LHCN-M2 (cell line): ENCODE measurements around the gene FCRLB. TPM values are rescaled to one million over a fixed set of nuclear protein-coding genes. Genes with fewer than 3 reads are reported as not detected.
"Not testable (repeated sequence)": the region's sequence is repeated elsewhere in the genome, so short reads cannot be mapped to it uniquely, and the experiment has no call there.

ENCODE experiments used
- DNase-seq: peaks from one replicate; pipeline ENCODE4 v3.0.0-alpha.2; 2012; ENCODE audit warnings: low read depth
- polyA plus RNA-seq: library from polyadenylated mRNA; unstranded; fragments of >200 nt; gene quantifications from one replicate; pipeline ENCODE4 v1.2.1, GENCODE V29; 2012; ENCODE audit warnings: missing spikeins
- total RNA-seq: library from RNA; depleted of rRNA; stranded (reverse); fragments of >200 nt; gene quantifications from 2 replicates; pipeline ENCODE4 v1.2.3, GENCODE V29; 2014; rRNA removed

Gene FCRLB, protein sequence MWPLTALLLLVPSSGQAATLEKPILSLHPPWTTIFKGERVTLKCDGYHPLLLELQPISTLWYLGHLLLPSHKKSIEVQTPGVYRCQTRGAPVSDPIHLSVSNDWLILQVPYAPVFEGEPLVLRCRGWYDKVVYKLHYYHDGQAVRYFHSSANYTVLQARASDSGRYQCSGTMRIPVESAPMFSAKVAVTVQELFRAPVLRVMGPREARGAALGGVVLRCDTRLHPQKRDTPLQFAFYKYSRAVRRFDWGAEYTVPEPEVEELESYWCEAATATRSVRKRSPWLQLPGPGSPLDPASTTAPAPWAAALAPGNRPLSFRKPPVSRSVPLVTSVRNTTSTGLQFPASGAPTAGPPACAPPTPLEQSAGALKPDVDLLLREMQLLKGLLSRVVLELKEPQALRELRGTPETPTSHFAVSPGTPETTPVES
- 0.64 and 0.75 TPM in 2 replicates for total RNA-seq
- 0.30 TPM for polyA plus RNA-seq

DNA sequence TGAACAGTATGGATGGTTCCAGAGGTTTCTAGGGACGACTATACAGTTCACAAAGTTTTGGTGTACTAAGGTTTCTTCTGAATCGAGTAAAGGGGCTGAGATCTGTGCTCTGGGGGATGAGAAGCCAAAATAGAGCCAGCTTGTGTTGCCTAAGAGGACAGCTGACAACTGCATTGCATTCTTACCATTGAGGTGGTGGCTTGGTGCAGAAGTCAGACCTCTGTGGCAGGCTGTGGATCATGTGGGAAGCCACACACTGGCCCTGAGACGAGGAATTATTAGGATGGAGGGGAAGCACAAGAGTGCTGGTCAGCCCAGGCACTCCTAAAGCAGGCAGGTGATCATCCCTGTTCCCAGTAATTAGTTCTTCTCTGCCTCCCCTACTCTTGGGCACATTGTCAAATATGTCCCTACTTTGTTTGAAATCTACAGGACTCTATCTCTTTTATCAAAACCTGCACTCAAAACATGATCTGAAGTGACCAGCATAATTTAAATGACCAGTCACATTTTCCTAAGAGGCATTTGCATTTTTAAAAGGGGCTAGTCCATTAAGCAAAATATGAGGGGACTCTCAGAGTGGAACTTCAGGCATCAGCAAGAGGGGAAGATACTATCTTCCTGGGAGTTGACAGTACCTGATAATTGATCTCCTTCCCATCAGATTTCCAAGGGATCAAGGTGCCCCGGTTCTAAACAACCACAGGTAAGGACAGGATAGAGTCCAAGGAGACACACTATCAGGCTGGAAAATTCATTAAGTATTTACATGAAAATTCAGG, at the start of gene FCRLB:
Gene FCRLB (plus strand): TSS at position 589 of the 782 bp plus-strand sequence. CDS start 1,129 bp downstream, outside the sequence.
- DNase-seq = no peak

DNA sequence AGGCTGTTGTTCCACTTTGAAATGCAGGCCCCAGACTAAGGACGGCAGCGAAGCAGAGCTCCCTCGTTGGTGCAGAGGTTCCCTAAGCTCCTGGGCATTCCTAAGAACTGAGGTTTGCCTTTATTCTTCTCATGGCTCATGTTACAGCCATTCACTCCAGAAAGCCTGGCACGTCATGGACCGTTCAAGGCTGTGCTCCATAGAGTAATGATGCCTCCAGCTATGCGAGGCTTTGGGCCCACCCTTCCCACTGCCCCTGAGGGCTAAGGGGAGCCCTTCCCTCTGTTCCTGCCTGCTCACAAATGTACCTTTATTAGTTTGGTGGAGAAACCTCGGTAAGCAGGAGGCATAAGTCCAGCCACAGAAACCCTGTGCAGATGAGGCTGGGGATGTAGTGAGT, 47.9 kb upstream of the FCRLB start:
- not testable (repeated sequence) for DNase-seq

DNA sequence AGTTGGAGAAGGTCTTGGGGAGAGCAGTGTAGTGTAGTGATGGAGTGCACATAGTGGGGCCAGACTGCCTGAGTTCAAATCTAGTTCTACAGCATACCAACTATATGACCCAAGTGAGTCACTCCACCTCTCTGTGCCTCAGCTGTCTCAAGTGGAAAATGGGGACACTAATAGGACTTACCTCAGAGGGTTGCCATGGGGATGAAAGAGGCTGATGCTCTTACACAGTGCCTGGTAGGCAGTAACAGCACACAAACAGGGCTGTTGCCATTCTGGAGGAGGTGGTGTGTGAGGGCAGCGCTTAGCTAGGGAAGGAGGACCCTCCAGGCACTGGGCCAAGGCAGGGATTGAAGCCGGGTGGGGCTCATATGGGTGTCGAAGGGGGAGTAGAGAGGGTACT, 46.9 kb upstream of the FCRLB start:
- DNase-seq = not testable (repeated sequence)

DNA sequence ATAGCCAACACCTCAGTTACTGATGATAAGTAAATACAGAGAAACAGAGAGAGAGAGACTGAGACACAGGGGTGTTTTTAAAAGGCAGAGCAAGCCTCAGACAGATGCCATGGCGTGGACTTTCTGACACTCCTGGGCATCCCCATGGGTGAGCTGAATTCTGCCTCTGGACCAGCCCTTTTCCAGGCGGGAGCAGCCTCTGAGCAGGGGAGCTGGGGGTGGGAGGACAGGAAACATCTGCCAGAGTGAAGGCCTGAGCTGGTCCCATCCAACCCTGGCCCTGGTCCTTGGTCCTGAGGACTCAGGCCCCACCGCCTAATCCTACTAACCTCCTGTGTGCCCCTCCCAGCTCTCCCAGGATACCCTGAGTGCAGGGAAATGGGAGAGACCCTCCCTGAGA, 46.4 kb upstream of the FCRLB start:
- DNase-seq = not testable (repeated sequence)

DNA sequence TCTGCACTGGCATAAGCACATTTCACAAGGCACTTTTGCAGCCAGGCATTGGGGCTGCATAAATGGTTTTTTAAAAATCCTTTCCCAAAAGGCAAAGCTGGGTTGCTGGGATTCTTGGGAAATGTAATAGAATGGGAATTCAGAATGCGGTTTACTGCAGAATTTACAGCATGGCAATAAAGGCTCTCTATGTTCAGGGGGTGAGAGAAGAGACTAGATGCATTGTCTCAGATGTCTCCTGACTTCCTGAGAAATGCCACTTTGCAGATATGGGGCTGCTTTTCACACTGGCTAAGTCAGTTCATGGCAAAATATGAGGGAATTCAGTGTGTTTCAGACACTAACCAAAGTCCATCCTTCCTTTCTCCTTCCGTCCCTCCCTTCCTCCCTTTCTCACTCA, 44.9 kb upstream of the FCRLB start:
- no peak for DNase-seq

DNA sequence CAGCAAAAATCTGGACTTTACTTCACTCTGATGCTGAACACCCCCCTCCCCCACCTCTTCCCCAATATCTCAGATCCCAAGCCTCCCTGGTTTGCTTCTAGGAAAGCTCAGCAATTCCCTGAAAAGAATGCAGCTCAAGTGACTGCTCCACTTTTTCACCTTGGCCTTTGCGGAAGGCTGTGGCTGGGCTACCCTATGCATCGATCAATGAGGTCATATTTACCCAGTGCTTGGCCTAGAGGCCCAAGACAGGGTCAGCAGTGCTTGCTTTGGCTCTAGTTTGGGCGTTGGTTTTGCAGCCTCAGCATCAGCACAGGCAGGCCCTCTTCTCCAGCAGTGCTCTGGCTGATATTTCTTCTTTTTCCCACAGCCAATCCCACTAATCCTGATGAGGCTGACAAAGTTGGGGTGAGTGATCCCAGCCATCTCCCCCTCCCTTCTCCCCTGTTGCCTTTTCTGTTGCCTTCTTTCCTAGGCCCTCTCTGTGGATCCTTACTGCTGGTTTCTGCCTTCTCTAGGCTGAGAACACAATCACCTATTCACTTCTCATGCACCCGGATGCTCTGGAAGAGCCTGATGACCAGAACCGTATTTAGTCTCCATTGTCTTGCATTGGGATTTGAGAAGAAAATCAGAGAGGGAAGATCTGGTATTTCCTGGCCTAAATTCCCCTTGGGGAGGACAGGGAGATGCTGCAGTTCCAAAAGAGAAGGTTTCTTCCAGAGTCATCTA, 44.2 kb upstream of the FCRLB start:
- no peak for DNase-seq

DNA sequence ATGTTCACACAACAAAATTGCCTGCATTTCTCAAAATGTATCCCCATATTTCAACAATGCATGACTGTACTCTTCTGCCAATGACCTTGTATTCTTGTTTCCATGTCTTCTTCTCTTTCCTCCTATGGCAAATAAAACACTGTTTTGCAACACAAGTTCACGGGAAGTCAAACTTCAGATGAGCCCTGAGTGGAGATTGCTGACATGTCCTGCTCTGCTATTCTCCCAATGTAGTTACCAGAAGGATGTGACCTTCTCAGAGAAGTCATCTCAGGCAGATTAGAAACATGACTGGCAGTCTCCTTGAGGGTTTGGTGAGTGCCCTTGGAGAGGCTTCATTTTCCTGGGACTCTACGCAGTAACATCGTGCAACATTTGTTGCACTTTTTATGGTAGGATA, 42.8 kb upstream of the FCRLB start:
- DNase-seq = no peak

DNA sequence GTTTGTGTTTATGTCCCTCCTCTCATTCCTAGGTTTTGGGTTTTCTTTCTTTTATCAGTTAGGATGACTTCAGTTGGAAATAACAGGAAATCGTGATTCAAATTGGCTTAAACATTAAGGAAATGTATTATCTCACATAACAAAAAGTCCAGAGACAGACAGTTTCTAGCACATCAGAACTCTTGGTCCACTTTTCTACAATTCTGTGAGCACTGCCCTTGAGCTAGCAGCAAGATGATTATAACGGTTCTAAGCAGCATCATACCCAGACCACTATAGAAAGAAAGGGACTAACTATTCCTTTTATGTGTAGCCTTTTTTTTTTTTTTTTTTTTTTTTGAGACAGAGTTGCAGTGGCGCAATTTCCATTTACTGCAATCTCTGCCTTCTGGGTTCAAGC, 39.5 kb upstream of the FCRLB start:
- no peak for DNase-seq

DNA sequence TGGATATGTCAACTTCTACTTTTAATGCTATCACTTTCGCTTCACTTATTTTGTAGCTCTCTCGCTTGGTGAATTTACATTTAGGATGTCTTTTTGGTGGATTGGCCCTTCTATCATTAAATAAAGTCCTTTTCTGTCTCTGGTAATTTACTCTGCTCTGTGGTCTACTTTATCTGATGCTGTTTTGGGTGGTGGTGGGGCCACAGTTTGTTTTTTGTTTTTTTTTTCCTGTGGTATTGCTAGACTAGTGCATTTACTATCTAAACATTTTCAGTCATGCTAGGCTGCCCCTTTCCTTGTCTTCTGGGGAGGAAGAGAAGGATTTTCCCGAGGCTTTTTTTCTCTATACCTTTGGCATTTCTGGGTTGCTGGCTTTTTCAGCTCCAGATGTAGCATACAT, 32.4 kb upstream of the FCRLB start:
- no peak for DNase-seq

DNA sequence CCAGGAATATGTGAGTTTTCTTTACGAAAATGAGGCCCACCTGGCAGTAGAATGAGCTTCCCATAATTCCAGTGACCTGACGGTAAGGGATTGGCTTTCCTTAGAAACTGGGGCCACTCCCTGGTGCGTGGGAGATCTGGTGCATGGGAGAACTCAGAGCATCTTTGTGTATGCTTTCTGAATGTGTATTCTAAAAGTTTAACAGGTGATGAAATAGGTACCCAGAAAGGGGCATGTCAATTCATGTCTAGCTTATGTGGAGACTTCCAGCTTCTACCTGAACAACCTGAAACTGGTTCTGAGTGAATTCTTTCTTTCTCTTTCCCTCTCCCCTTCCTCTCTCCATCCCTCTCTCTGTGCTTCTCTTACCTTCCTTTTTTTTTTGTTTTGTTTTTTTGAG, 29.5 kb upstream of the FCRLB start:
- DNase-seq = no peak

DNA sequence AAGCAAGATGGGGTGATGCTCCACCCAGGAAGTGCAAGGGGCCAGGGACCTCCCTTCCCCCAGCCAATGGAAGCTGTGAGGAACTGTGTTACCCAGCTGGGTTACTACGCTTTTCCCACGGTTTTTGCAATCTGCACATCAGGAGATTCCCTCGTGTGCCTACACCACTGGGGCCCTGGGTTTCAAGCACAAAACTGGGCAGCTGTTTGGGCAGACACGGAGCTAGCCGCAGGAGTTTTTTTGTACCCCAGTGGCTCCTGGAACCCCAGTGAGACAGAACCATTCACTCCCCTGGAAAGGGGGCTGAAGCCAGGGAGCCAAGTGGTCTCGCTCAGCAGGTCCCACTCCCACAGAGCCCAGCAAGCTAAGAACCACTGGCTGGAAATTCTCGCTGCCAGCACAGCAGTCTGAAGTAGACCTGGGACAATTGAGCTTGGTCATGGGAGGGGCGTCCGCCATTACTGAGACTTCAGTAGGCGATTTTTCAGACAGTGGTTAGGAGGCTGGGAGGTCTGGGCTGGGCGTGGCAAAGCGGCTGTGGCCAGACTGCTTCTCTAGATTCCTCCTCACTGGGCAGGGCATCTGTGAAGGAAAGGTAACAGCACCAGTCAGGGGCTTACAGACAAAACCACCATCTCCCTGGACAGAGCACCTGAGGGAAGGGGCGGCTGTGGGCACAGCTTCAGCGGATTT, 28.2 kb upstream of the FCRLB start:
- DNase-seq = not testable (repeated sequence)

DNA sequence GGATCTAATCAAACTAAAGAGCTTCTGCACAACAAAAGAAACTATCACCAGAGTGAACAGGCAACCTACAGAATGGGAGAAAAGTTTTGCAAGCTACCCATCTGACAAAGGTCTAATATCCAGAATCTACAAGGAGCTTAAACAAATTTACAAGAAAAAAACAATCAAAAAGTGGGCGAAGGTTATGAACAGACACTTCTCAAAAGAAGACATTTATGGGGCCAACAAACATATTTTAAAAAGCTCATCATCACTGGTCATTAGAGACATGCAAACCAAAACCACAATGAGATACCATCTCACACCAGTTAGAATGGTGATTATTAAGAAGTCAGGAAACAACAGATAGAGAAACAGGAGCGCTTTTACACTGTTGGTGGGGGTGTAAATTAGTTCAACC, 23.0 kb upstream of the FCRLB start:
- DNase-seq = not testable (repeated sequence)

DNA sequence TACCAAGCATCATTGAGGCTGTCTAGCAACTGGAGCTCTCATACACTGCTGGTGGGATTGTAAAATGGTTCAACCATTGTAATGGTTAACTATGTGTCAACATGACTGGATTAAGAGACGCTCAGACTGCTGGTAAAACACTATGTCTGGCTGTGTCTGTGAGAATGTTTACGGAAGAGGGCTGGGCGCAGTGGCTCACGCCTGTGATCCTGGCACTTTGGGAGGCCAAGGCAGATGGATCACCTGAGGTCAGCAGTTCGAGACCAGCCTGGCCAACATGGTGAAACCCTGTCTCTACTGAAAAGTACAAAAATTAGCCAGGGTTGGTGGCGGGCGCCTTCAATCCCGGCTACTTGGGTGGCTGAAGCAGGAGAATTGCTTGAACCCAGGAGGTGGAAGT, 19.1 kb upstream of the FCRLB start:
- DNase-seq = no peak

DNA sequence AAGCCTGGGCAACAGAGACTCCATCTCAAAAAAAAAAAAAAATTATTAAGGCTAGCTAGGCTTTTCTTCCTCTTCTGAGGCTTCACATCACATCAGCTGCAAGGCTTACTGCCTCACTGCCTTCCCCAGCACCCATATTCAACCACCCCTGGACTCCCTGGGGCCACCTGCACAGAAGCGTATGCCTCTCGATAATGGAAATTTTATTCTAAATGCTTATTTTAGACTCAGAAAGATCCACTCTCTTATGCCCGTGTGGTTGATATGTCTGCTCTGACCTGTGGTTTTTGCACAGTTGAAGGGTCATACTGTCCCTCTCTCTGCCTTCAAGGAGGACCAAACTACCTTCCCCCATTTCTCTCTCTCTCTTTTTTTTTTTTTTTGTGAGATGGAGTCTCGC, 15.8 kb upstream of the FCRLB start:
- DNase-seq = no peak

DNA sequence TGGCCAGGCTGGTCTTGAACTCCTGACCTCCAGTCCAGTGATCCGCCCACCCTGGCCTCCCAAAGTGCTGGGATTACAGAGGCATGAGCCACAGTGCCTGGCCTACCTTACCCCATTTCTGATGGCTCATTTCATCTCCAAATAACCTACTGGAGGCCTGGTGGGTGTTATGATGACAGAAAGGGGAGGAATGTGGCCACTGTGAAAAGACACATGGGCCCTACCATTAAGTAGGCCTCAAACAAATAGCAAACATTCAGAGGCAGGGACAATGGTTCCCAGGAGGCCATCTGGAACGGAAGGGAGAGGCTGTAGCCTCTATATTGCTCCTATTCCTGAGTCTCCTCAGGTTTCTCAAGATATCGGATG, 15.2 kb upstream of the FCRLB start:
- DNase-seq = no peak

DNA sequence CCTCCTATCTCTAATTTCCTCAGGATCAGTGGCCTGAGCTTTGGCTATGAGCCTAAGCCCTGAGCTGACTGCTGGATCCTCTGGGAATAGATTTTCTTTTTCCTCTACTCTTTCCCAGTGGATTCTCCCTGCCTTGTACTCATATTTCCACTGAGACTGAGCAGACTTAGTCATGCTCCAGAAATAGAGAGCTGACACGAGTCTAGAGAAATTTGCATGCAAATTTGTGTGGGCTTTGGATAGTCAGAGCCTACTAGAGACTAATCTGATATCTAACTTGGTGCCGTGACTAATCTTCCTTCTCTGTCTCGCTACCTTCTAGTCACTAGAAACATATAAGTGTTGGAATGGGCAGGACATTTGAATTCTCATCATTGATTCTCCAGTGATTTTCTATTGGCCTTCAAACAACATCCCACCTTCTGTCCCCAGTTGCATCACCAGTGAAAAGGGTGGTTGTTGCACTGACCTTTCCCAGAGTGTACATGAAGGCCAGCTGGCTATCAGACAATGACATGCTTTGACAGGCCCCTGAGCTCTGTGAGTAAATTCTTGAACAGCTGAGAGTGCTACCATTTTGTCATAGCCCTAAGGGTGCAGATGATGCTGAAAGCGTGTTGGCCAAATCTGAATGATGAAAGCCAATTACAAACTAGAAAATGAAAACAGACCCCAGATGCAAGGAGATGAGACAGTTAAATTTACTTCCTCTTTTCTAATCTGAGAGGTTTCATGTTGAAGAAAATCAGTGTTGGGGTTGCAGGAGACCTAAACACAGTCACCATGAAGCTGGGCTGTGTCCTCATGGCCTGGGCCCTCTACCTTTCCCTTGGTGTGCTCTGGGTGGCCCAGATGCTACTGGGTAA, 14.6 kb upstream of the FCRLB start, which contains the start of gene FCRLA:
Gene FCRLA (plus strand): TSS at position 748 of the 866 bp plus-strand sequence. CDS start 36 bp downstream, at position 784.
- peak; percentile 99 for DNase-seq

DNA sequence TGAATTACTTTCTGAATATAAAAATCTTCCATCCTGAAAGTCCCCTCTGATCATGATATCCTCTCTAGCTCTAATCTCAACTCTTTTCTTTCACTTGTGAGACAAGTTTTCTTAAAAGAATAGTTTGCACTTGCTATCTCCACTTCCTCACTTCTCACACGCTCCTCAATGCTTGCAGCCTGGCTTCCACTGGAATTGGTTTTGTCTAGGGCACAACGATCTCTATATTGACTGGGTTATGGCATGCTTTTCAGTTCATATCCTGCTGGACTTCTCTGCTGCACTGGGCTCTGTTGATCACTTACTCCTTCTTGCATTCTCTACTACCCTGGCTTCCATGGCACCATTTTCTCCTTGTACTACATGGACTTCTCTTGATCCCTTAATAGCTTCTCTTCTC, 13.8 kb upstream of the FCRLB start:
- DNase-seq = no peak

DNA sequence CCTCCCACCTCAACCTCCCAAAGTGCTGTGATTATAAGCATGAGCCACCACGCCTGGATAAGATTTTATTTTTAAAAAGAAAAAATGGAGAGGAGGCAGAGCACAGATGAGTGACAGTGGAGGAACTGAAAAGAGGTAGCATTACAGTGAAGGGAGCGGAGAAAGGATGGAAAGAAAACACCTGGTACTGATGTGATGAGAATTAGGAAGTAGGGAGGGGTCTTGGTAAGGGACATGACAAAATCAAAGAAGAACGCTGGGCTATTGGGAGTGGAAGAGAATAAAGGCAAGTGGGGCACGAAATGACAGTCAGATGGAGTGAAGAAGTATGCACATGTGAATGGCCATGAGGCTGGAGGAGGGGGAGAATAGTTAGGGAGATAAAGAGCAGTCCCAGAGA, 12.0 kb upstream of the FCRLB start:
- DNase-seq = no peak

DNA sequence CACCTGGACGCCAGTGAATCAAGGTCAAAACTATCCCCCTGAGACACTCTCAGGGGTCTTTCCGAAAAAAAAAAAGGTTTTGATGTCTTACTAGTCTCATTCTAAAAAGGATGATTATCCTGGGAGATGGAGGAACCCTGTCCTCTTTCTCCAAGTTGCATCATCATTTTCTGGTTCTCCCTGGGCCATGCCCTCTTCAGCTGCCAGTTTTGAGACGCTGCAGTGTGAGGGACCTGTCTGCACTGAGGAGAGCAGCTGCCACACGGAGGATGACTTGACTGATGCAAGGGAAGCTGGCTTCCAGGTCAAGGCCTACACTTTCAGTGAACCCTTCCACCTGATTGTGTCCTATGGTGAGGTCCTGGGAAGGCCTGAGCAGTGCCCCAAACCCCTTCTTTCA, 10.8 kb upstream of the FCRLB start:
- no peak for DNase-seq

DNA sequence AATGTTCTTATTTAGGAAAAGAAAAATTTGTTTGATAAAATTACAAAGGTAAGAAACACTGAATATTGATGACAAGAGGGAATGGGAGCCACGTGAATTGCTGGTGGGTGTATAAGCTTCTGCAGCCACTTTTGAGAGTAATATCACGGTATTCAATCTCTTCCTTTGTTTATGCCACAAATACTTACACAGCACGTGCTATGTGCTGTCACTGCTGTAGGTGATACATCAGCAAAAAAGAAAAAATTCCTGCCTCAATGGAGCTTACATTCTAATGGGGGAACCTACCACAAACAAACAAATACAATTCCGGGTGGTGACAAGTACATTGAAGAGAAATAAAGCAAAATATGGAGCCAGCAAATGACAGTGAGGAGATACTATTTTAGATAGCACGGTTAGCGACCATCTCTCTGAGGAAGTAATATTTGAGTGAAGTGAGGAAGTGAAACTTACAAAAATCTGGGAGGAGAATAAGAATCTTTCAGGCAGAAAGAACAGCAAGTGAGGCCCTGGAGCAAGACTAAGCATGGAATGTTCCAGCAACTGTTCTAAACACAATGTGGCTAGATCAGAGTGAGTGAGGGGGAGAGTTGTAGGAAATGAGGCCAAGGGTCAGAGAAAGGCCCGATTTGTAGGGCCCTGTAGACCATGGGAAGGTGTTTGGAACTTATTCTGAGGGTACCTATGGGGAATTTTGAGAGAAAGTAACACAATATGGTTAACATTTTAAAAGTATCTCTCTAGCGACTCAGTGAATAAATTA, 2.6 kb upstream of the FCRLB start:
- no peak for DNase-seq
